ENCODE results near the gene EWSR1.

GRCh38 chr22:29233277-29233877 is 34.7 kb upstream of the EWSR1 start:
- no peak for TF ChIP-seq CTCF (IDR thresholded peaks at IDR 0.05)
- no peak for TF ChIP-seq POLR2A (IDR thresholded peaks at IDR 0.05)
